GM12878 (cell line): Measurements from ENCODE around the gene SERTAD1.

Experiments
- BACH1 ChIP-seq: fragments of 450-650 bp; IDR thresholded peaks from 2 replicates; pipeline ENCODE4 v1.6.1; 2017; ENCODE audit warnings: mild to moderate bottlenecking, borderline replicate concordance
- CREB1 ChIP-seq: IDR thresholded peaks from 2 replicates; pipeline ENCODE4 v1.6.1; 2012; ENCODE audit warnings: low read depth, mild to moderate bottlenecking, inconsistent platforms
- EED ChIP-seq: sonication (generic); IDR thresholded peaks from 2 replicates; pipeline ENCODE4 v1.6.1; 2016; ENCODE audit warnings: antibody characterized with exemption, low read depth
- EZH2 ChIP-seq: IDR thresholded peaks from 2 replicates; pipeline ENCODE4 v1.6.1; 2012; ENCODE audit warnings: low read depth, mild to moderate bottlenecking, control low read depth, inconsistent platforms, low read length, borderline replicate concordance; ENCODE audit not compliant: control insufficient read depth
- FOXK2 ChIP-seq: fragments of 450-650 bp; IDR thresholded peaks from 2 replicates; pipeline ENCODE4 v1.6.1; 2017; ENCODE audit warnings: mild to moderate bottlenecking, moderate library complexity
- POLR2AphosphoS5 ChIP-seq: IDR thresholded peaks from 2 replicates; pipeline ENCODE4 v1.6.1; 2011; ENCODE audit warnings: mild to moderate bottlenecking, low read length, inconsistent platforms
- RAD21 ChIP-seq: IDR thresholded peaks from 2 replicates; pipeline ENCODE4 v1.6.1; 2011; ENCODE audit warnings: mild to moderate bottlenecking, low read depth, low read length, moderate library complexity; ENCODE audit not compliant: insufficient read depth
- STAT3 ChIP-seq: IDR thresholded peaks from 2 replicates; pipeline ENCODE4 v1.6.1; 2011; ENCODE audit warnings: low read depth, low read length, improper control_type of control experiment
- TF ChIP-seq, protein P1 (sequence below), 3 experiments: IDR thresholded peaks in 2 of 3; conservative IDR thresholded peaks in 1 of 3; 2 replicates each; pipeline ENCODE4 v1.5.1; 2011; ENCODE audit warnings: low read depth in 3 of 3, low read length in 3 of 3, mild to moderate bottlenecking in 3 of 3, control low read depth in 2 of 3, moderate library complexity in 2 of 3, inconsistent platforms in 1 of 3, mixed read lengths in 1 of 3; ENCODE audit not compliant: control insufficient read depth in 2 of 3, insufficient read depth in 1 of 3; ENCODE audit errors: extremely low read depth in 1 of 3
- TF ChIP-seq, protein P2 (sequence below): fragments of 150-350 bp; IDR thresholded peaks from 2 replicates; pipeline ENCODE4 v1.6.1; 2016; ENCODE audit warnings: low read depth, low read length
- TF ChIP-seq, protein P3 (sequence below): IDR thresholded peaks from 2 replicates; pipeline ENCODE4 v1.6.1; 2012; ENCODE audit warnings: low read depth, low read length, improper control_type of control experiment

DNA sequence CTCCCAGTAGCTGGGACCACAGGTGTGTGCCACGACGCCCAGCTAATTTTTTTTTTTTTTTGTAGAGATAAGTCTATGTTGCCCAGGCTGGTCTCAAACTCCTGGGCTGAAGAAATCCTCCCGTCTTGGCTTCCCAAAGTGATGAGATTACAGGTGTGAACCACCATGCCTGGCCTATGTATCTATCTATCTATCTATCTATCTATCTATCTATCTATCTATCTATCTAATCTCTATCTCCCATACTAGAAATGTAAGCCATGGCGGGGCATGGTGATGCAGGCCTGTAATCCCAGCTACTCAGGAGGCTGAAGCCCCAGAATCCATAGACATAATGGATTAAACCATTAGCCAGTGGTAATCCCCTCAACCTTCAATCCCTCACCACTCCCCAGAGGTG is 24.9 kb upstream of the SERTAD1 start:
- no peak for TF ChIP-seq FOXK2
- TF ChIP-seq, protein P1, sequence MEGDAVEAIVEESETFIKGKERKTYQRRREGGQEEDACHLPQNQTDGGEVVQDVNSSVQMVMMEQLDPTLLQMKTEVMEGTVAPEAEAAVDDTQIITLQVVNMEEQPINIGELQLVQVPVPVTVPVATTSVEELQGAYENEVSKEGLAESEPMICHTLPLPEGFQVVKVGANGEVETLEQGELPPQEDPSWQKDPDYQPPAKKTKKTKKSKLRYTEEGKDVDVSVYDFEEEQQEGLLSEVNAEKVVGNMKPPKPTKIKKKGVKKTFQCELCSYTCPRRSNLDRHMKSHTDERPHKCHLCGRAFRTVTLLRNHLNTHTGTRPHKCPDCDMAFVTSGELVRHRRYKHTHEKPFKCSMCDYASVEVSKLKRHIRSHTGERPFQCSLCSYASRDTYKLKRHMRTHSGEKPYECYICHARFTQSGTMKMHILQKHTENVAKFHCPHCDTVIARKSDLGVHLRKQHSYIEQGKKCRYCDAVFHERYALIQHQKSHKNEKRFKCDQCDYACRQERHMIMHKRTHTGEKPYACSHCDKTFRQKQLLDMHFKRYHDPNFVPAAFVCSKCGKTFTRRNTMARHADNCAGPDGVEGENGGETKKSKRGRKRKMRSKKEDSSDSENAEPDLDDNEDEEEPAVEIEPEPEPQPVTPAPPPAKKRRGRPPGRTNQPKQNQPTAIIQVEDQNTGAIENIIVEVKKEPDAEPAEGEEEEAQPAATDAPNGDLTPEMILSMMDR (IDR thresholded peaks at IDR 0.05 in 2 of 3, conservative IDR thresholded peaks at IDR 0.05 in 1 of 3; ENCODE audit: control insufficient read depth in 2 of 3, extremely low read depth in 1 of 3, insufficient read depth in 1 of 3, low read depth in 3 of 3, low read length in 3 of 3), result no peak
- TF ChIP-seq, protein P2, sequence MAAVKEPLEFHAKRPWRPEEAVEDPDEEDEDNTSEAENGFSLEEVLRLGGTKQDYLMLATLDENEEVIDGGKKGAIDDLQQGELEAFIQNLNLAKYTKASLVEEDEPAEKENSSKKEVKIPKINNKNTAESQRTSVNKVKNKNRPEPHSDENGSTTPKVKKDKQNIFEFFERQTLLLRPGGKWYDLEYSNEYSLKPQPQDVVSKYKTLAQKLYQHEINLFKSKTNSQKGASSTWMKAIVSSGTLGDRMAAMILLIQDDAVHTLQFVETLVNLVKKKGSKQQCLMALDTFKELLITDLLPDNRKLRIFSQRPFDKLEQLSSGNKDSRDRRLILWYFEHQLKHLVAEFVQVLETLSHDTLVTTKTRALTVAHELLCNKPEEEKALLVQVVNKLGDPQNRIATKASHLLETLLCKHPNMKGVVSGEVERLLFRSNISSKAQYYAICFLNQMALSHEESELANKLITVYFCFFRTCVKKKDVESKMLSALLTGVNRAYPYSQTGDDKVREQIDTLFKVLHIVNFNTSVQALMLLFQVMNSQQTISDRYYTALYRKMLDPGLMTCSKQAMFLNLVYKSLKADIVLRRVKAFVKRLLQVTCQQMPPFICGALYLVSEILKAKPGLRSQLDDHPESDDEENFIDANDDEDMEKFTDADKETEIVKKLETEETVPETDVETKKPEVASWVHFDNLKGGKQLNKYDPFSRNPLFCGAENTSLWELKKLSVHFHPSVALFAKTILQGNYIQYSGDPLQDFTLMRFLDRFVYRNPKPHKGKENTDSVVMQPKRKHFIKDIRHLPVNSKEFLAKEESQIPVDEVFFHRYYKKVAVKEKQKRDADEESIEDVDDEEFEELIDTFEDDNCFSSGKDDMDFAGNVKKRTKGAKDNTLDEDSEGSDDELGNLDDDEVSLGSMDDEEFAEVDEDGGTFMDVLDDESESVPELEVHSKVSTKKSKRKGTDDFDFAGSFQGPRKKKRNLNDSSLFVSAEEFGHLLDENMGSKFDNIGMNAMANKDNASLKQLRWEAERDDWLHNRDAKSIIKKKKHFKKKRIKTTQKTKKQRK, result no peak
- no peak for TF ChIP-seq CREB1
- TF ChIP-seq RAD21, result no peak
- no peak for TF ChIP-seq EED
- TF ChIP-seq, protein P3, sequence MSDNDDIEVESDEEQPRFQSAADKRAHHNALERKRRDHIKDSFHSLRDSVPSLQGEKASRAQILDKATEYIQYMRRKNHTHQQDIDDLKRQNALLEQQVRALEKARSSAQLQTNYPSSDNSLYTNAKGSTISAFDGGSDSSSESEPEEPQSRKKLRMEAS, result no peak
- no peak for TF ChIP-seq BACH1
- TF ChIP-seq STAT3, result no peak
- no peak for TF ChIP-seq EZH2
- TF ChIP-seq POLR2AphosphoS5, result no peak
